Measurements from ENCODE around the gene ANKH.
"Not testable (repeated sequence)": the region's sequence is repeated elsewhere in the genome, so short reads cannot be mapped to it uniquely, and the experiment has no call there.

The ANKH gene

DNA sequence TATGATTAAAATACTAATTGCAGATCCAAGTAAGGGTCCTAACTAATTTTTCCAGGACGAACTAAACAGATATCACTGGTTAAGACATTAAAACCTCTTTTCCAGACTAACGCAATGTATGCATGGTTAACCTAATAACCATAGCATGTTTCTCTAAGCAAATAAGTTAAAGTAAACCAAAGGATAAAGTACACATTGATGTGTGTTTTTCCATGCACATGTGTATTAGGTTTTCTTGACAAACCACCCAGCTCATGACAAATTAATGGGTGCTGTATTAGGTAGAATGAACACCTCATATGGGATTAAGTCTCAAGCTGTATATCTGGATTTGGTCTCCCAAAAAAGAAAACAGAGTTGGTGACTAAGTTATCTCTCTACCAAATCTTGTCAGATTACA, 45.6 kb downstream of the ANKH start:
- TF ChIP-seq CTCF (conservative IDR thresholded peaks at IDR 0.05; ENCODE audit: low read length), result no peak
- DNase-seq (ENCODE audit: low read depth), result no peak
- H3K4me3 ChIP-seq (ENCODE audit: low read length), result no peak overlapping the region

DNA sequence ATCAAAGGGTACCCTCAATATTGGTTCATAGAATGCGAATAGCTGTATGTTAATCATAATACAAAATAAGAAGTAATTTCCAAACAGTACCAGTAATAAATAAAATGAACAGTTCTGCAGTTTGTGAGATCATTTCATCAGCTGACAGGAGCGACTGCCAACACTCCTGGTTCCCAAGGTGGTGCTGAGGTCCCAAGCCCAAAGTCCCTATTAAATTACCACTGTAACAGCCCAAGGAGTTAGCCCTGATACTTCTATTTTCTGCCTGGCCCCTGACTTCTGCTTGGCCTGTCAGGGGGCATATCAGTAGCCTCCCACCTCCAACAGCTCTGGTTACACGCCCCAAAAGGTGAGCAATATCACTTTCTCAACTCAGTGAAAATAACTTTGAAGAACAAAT, 47.1 kb downstream of the ANKH start:
- TF ChIP-seq CTCF (conservative IDR thresholded peaks at IDR 0.05; ENCODE audit: low read length), result no peak
- no peak overlapping the region for H3K4me3 ChIP-seq (ENCODE audit: low read length)
- DNase-seq (ENCODE audit: low read depth), result no peak

- no peak overlapping the region for H3K4me3 ChIP-seq (ENCODE audit: low read length)
- no peak for DNase-seq (ENCODE audit: low read depth)
- no peak for TF ChIP-seq CTCF (conservative IDR thresholded peaks at IDR 0.05; ENCODE audit: low read length)
Observed at GRCh38 chr5:14821100-14821845, 50.3 kb downstream of the ANKH start.

DNA sequence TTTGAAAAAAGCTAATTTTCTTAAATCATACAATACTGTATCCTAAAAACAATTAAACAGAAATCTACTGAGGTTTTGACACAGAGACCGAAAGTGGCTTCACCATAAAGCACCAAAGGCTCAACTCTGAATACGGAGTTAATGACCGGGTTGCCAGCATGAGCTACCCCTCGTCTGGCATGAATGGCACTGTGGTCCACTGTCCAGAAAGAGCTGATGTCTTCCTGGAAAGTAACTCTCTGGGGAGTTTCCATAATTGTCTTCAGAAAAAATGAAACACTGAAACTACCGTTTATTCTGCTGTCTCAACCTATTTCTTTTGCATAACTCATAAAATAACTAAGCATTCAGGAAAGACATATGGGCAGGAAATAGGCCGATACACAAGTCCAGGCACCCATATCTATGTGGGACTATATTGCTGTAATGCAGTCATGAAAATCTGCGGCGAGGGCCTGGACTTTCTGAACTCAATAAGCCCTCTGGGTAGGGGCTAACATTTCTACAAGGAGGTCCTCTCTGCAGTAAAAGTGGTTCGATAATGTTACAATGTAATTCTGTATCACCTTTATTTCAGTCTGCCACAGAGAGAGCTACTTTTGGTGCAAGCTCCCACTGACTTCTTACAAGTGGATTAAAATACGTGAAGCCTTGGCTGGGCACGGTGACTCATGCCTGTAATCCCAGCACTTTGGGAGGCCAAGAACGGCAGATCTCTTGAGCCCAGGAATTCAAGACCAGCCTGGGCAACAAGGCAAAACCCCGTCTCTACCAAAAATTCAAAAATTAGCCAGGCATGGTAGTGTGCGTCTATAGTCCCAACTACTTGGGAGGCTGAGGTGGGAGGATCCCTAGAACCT, 52.4 kb downstream of the ANKH start:
- TF ChIP-seq CTCF (conservative IDR thresholded peaks at IDR 0.05; ENCODE audit: low read length), result no peak
- no peak overlapping the region for H3K4me3 ChIP-seq (ENCODE audit: low read length)
- peak; percentile 16 for DNase-seq (ENCODE audit: low read depth)

- DNase-seq (ENCODE audit: low read depth); H3K4me3 ChIP-seq (ENCODE audit: low read length): not testable (repeated sequence)
Observed at GRCh38 chr5:14817762-14818136, 53.8 kb downstream of the ANKH start.

DNA sequence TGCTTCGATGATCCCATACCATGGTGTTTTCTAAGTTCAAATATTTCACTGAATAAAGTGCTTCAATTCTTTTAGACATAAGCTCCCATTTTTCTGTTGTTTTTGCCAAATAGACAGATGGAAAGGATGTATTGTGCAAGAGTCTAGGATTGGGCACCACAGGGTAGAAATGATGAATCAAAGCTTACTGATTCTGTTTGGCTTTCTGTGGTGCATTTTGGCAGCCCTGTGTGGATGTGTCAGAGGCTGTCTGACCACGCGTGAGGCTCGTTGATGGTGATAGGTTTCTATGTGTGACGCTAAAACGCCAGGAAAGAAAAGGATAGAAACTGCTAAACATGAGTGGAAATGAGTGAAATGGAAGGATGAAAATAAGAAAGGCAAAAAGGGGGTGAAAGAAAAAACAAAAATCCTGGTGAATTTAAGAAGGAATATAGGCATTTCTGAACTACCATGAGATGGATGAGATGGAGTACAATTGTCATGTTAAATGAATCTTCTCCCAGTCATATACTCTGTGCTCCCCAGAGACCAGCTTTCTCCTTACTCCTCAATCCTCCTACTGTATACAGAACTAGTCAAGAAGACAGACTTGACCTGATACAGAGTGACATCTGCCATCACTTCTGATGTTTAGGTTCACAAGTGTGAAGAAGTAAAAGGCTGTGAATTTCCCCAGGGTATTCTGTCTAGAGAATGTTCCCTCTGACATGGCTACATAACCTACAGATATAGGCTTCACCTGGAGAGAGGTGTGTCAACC, 54.4 kb downstream of the ANKH start:
- DNase-seq (ENCODE audit: low read depth), result peak; percentile 96
- TF ChIP-seq CTCF (conservative IDR thresholded peaks at IDR 0.05; ENCODE audit: low read length), result no peak

GRCh38 chr5:14816374-14816998, 55.1 kb downstream of the ANKH start:
- peak overlapping the region; percentile 20 for H3K4me3 ChIP-seq (ENCODE audit: low read length)
- peak; percentile 36 for DNase-seq (ENCODE audit: low read depth)
- TF ChIP-seq CTCF (conservative IDR thresholded peaks at IDR 0.05; ENCODE audit: low read length), result no peak

More for the DNA sequence above, 54.4 kb downstream of the ANKH start:
- H3K4me3 ChIP-seq (ENCODE audit: low read length), result peak overlapping the region; percentile 20; the same call in 1 of the 2 replicates

Data from AG10803 (cell line).